Coronary artery (tissue), 2 donors: ENCODE measurements around the gene LRRC37A3.
"Not testable (repeated sequence)": the region's sequence is repeated elsewhere in the genome, so short reads cannot be mapped to it uniquely, and the experiment has no call there.

Experiments used
- DNase-seq: peaks from one replicate; pipeline ENCODE4 v3.0.0-alpha.2; 2017; ENCODE audit warnings: low spot score
- H3K27ac ChIP-seq, 2 donors: fragments of 200-600 bp; sonication (generic); one replicate each; pipeline ENCODE4 v1.5.1; 2016 to 2019
- H3K4me3 ChIP-seq: fragments of 200-600 bp; sonication (generic); 2 replicates; pipeline ENCODE4 v1.5.1; 2016; ENCODE audit warnings: mild to moderate bottlenecking, moderate library complexity

Gene LRRC37A3

GRCh38 chr17:64808178-64808977, 110.9 kb downstream of the LRRC37A3 start:
- not testable (repeated sequence) for H3K4me3 ChIP-seq, DNase-seq
- H3K27ac ChIP-seq, result peak overlapping the region in 1 of 2 donors; percentile 81
